ENCODE measurements around the gene CDC42BPB. TPM values are rescaled to one million over a fixed set of nuclear protein-coding genes. Genes with fewer than 3 reads are reported as not detected.

Gene CDC42BPB
- total and polyA plus RNA-seq, 2 of the 4 experiments (the other 2 are of a cell fraction): 49.1 to 81.4 TPM

DNA sequence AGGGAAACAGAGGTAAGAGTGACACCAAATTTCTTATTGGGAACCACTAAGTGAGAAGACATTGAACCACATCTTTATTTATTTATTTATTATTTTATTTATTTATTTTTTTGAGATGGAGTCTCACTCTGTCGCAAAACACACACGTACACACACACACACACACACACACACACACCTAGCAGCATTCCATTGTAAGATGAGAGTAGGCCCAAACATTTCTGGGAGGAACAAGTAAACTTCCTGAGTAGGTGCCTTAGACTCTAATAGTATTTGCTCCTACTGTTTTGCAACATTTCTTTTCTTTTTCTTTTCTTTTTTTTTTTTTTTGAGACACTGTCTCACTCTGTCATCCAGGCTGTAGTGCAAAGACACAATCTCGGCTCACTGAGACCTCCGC, 7.1 kb upstream of the CDC42BPB start:
- Histone ChIP-seq H2BK20ac (ENCODE audit: low read depth, low read length) (no peak overlapping the region), H4K5ac (ENCODE audit: low read depth, low read length) (no peak overlapping the region), H3K9ac (ENCODE audit: low read depth, low read length) (no peak overlapping the region), H2BK120ac (ENCODE audit: low read depth, low read length) (no peak overlapping the region), H2BK5ac (ENCODE audit: low read depth, low read length, poor library complexity, severe bottlenecking) (no peak overlapping the region), H4K8ac (ENCODE audit: low read depth in 2 of 2, low read length in 2 of 2) (no peak overlapping the region), H3K4ac (ENCODE audit: low read depth, low read length) (no peak overlapping the region), H4K91ac (ENCODE audit: insufficient read depth, low read depth, low read length) (no peak overlapping the region), H2AK9ac (replicated peaks; ENCODE audit: low read depth, low read length, poor library complexity) (no peak overlapping the region), H3K9me1 (ENCODE audit: insufficient read depth, low read length) (no peaks in the 10 kb centered on the region), H2BK15ac (ENCODE audit: low read depth, low read length) (no peak overlapping the region), H3K14ac (replicated peaks; ENCODE audit: low read depth, low read length) (no peak overlapping the region), H3K23ac (ENCODE audit: low read depth, low read length) (no peak overlapping the region), H3K27ac (ENCODE audit: insufficient read depth, low read length) (no peak overlapping the region), H3K18ac (ENCODE audit: low read depth, low read length) (no peak overlapping the region), H4K20me1 (ENCODE audit: insufficient read depth, low read length) (peaks cover 3% of the 10 kb centered on the region; the same call in 1 of the 2 replicates), H3K4me1 (ENCODE audit: control insufficient read depth, insufficient read depth, low read length) (peaks cover 2% of the 10 kb centered on the region; the same call in 1 of the 2 replicates), H3K4me2 (ENCODE audit: low read depth, low read length) (no peak overlapping the region), H3K36me3 (ENCODE audit: control insufficient read depth, insufficient read depth, low read length) (no peaks in the 10 kb centered on the region), H2AFZ (replicated peaks; ENCODE audit: low read length, poor library complexity) (no peak overlapping the region), H2AK5ac (ENCODE audit: low read depth, low read length) (no peak overlapping the region), H3K4me3 (ENCODE audit: insufficient read depth, low read depth, low read length) (no peak overlapping the region), H3K56ac (ENCODE audit: extremely low read depth, insufficient read depth, low read length) (no peak overlapping the region), H3K9me3 (ENCODE audit: control insufficient read depth, insufficient read depth, low read length) (no peaks in the 10 kb centered on the region), H3K79me1 (ENCODE audit: low read depth in 1 of 2, low read length in 2 of 2) (0 out of 4 replicates have a peak, but pooled peaks cover under 1 to 9% of the 10 kb centered on the region in 2 experiments), H3K27me3 (ENCODE audit: control insufficient read depth, insufficient read depth, low read length) (no peaks in the 10 kb centered on the region)
- ChIA-PET CTCF (interaction anchor here (0.5 kb wide), 1 partner anchor 12 kb away, joined by 5 read pairs; no protein-coding TSS in a partner anchor), POLR2A (ENCODE audit: unreplicated experiment) (no interaction called here)
- in situ Hi-C loops (cut with MboI; ENCODE audit: low sequenced_read_pairs): no loop called here
- TF ChIP-seq, protein P1, sequence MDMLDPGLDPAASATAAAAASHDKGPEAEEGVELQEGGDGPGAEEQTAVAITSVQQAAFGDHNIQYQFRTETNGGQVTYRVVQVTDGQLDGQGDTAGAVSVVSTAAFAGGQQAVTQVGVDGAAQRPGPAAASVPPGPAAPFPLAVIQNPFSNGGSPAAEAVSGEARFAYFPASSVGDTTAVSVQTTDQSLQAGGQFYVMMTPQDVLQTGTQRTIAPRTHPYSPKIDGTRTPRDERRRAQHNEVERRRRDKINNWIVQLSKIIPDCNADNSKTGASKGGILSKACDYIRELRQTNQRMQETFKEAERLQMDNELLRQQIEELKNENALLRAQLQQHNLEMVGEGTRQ (IDR thresholded peaks at IDR 0.05; ENCODE audit: low read depth, low read length): no peak
- TF ChIP-seq RFX5 (IDR thresholded peaks at IDR 0.05; ENCODE audit: low read depth, low read length): no peak
- no peak for TF ChIP-seq CEBPB (IDR thresholded peaks at IDR 0.05; ENCODE audit: low read depth, low read length)
- DNase-seq (no peak), ATAC-seq (ENCODE audit: low read depth) (no peak)
- BruUV-seq (replicated peaks): no TSS peak
- intact Hi-C loops (cut with micrococcal nuclease): no loop called here
- dilution Hi-C loops (cut with HindIII; ENCODE audit: low sequenced_read_pairs, unreplicated experiment): no loop called here
- no CpG with 5 or more reads among the region's 4 CpGs for WGBS, 2 experiments (ENCODE audit: extremely low coverage in 2 of 2, insufficient read length in 1 of 2)
